Tibial artery (tissue), 4 donors: ENCODE data around the gene CAMSAP2.

Source experiments
- DNase-seq, 2 donors: peaks; one replicate each; pipeline ENCODE4 v3.0.0-alpha.2; 2019
- H3K27ac ChIP-seq, 2 donors: fragments of 200-600 bp; sonication (generic) in 1 of 2; 1 replicate in 1 of 2; 2 replicates in 1 of 2; pipeline ENCODE4 v1.5.1; 2018 to 2019; ENCODE audit warnings: mild to moderate bottlenecking in 1 of 2
- H3K27me3 ChIP-seq, 2 donors: fragments of 200-600 bp; sonication (generic) in 1 of 2; one replicate each; pipeline versions ENCODE4 v1.5.1 to v1.6.0; 2016 to 2019
- H3K36me3 ChIP-seq, 3 donors: fragments of 200-600 bp; sonication (generic) in 2 of 3; one replicate each; pipeline ENCODE4 v1.5.1; 2016 to 2019; ENCODE audit warnings: mild to moderate bottlenecking in 2 of 3
- H3K4me1 ChIP-seq, 4 donors: fragments of 200-600 bp; sonication (generic) in 2 of 4; 1 replicate in 3 of 4; 2 replicates in 1 of 4; pipeline ENCODE4 v1.5.1; 2016 to 2019
- H3K4me3 ChIP-seq, 2 donors: fragments of 200-600 bp; sonication (generic) in 1 of 2; 1 replicate in 1 of 2; 2 replicates in 1 of 2; pipeline ENCODE4 v1.5.1; 2018 to 2019; ENCODE audit warnings: mild to moderate bottlenecking in 2 of 2
- H3K9me3 ChIP-seq, 3 donors: fragments of 200-600 bp; sonication (generic) in 1 of 3; one replicate each; pipeline ENCODE4 v1.5.1; 2016 to 2019
- CTCF ChIP-seq, 2 experiments: fragments of 200-600 bp in 1 of 2; fragments of 450-650 bp in 1 of 2; IDR thresholded peaks; one replicate each; pipeline ENCODE4 v1.5.1; 2017 to 2019; ENCODE audit warnings: antibody characterized with exemption in 2 of 2, mild to moderate bottlenecking in 1 of 2, moderate library complexity in 1 of 2
- intact Hi-C: fragments of 100-400 bp; cut with DNase I; formaldehyde crosslinking; loops from one replicate; pipeline ENCODE4 v1.15.0; 2023; ENCODE audit warnings: low total_unique reads

Gene CAMSAP2

GRCh38 chr1:200776949-200777348 is 38.3 kb downstream of the CAMSAP2 start:
- H3K4me1 ChIP-seq, result peaks cover 0 to 56% (median 26%) of the 10 kb centered on the region in 4 donors
- TF ChIP-seq CTCF (IDR thresholded peaks at IDR 0.05), result no peak
- H3K27ac ChIP-seq, result peak overlapping the region; percentile 39 to 65
- DNase-seq, result no peak
- intact Hi-C loops, result no loop called here
- no peaks in the 10 kb centered on the region for H3K9me3 ChIP-seq
- no peak overlapping the region for H3K4me3 ChIP-seq
- peaks cover 0 to 4% (median 0%) of the 10 kb centered on the region in 3 donors for H3K36me3 ChIP-seq
- no peaks in the 10 kb centered on the region for H3K27me3 ChIP-seq

- H3K27me3 ChIP-seq, result no peaks in the 10 kb centered on the region
- no peaks in the 10 kb centered on the region for H3K9me3 ChIP-seq
- no peak for DNase-seq
- intact Hi-C loops, result no loop called here
- H3K36me3 ChIP-seq, result peaks cover 4 to 10% (median 4%) of the 10 kb centered on the region in 3 donors
- no peak overlapping the region for H3K4me3 ChIP-seq
- H3K27ac ChIP-seq, result no peak overlapping the region
- peaks cover 0 to 56% (median 26%) of the 10 kb centered on the region in 4 donors for H3K4me1 ChIP-seq
- no peak for TF ChIP-seq CTCF (IDR thresholded peaks at IDR 0.05)
Observed at GRCh38 chr1:200778766-200779165, 40.1 kb downstream of the CAMSAP2 start.

GRCh38 chr1:200779326-200779725 is 40.6 kb downstream of the CAMSAP2 start:
- Histone ChIP-seq H3K9me3 (no peaks in the 10 kb centered on the region), H3K27me3 (no peaks in the 10 kb centered on the region), H3K36me3 (peaks cover 4 to 10% (median 4%) of the 10 kb centered on the region in 3 donors), H3K27ac (no peak overlapping the region), H3K4me3 (no peak overlapping the region), H3K4me1 (peaks cover 0 to 51% (median 24%) of the 10 kb centered on the region in 4 donors)
- TF ChIP-seq CTCF (IDR thresholded peaks at IDR 0.05), result no peak
- intact Hi-C loops, result no loop called here
- no peak for DNase-seq

- no peak for TF ChIP-seq CTCF (IDR thresholded peaks at IDR 0.05)
- H3K4me1 ChIP-seq, result peaks cover 0 to 36% (median 15%) of the 10 kb centered on the region in 4 donors
- peaks cover 4 to 10% (median 4%) of the 10 kb centered on the region in 3 donors for H3K36me3 ChIP-seq
- H3K27me3 ChIP-seq, result no peaks in the 10 kb centered on the region
- H3K9me3 ChIP-seq, result no peaks in the 10 kb centered on the region
- H3K27ac ChIP-seq, result peak overlapping the region; percentile 2 to 34
- intact Hi-C loops, result no loop called here
- DNase-seq, result no peak
- H3K4me3 ChIP-seq, result peak overlapping the region; percentile 14 to 20
Observed at GRCh38 chr1:200780545-200781369, 42.1 kb downstream of the CAMSAP2 start.

- intact Hi-C loops, result no loop called here
- no peak for TF ChIP-seq CTCF (IDR thresholded peaks at IDR 0.05)
- DNase-seq, result no peak
Observed at GRCh38 chr1:200783926-200784325, 45.2 kb downstream of the CAMSAP2 start.

More at GRCh38 chr1:200783926-200784325, 45.2 kb downstream of the CAMSAP2 start:
- H3K4me1 ChIP-seq, result peaks cover 0 to 33% (median 4%) of the 10 kb centered on the region in 4 donors
- no peaks in the 10 kb centered on the region for H3K27me3 ChIP-seq
- H3K27ac ChIP-seq, result no peak overlapping the region
- H3K4me3 ChIP-seq, result no peak overlapping the region
- H3K36me3 ChIP-seq, result peaks cover 8 to 13% (median 13%) of the 10 kb centered on the region in 3 donors
- H3K9me3 ChIP-seq, result peaks cover 0 to 3% (median 0%) of the 10 kb centered on the region in 3 donors
